ENCODE measurements around the gene LIN28A. TPM values are rescaled to one million over a fixed set of nuclear protein-coding genes. Genes with fewer than 3 reads are reported as not detected.
A peak's percentile ranks its signal among the peaks of the same experiment; 100 is the strongest.

Gene LIN28A
- total and polyA plus RNA-seq, 4 experiments from 2014 or later, result not detected

- H3K36me3 Mint-ChIP-seq, result peaks cover 36 to 70% of the 10 kb centered on the region in 2 donors
- H3K27ac Mint-ChIP-seq, result peak overlapping the region in 1 of 7 donors; percentile 35
- ChIA-PET POLR2A (ENCODE audit: partially characterized antibody) (interaction anchor here (0.6 to 4.5 kb wide), 2 partner anchors 31 to 228 kb away, joined by 3 to 54 read pairs; no protein-coding TSS in a partner anchor), CTCF (ENCODE audit: partially characterized antibody) (interaction anchor here (0.7 to 1.8 kb wide), 13 partner anchors 8 to 736 kb away, joined by 3 to 7 read pairs (median 4); partner anchors contain the start of genes DHDDS and ZNF593)
- H3K9me3 ChIP-seq (ENCODE audit: control insufficient read depth in 1 of 2, low read length in 2 of 2), result no peaks in the 10 kb centered on the region
- DNase-seq, result no peak
- H3K27me3 ChIP-seq (ENCODE audit: insufficient read depth, low read length), result no peaks in the 10 kb centered on the region
- no peak overlapping the region for H3K27ac ChIP-seq (ENCODE audit: low read depth, low read length)
- H3K4me3 Mint-ChIP-seq, result no peak overlapping the region
- H3K4me3 ChIP-seq (ENCODE audit: low read length in 2 of 2), result no peak overlapping the region
- H3K9me3 Mint-ChIP-seq, result no peaks in the 10 kb centered on the region
- H3K4me1 ChIP-seq (ENCODE audit: insufficient read depth, low read length), result peaks cover 32% of the 10 kb centered on the region
- peaks cover 23 to 40% (median 32%) of the 10 kb centered on the region in 4 donors for H3K4me1 Mint-ChIP-seq
- H3K27me3 Mint-ChIP-seq, result no peaks in the 10 kb centered on the region
- intact Hi-C loops (cut with micrococcal nuclease), result no loop called here
- peaks cover 44% of the 10 kb centered on the region for H3K36me3 ChIP-seq (ENCODE audit: insufficient read depth, low read length)
These were observed 58.9 kb downstream of the LIN28A start for GRCh38 chr1:26469558-26469957.

GRCh38 chr1:26470878-26471497 is 60.4 kb downstream of the LIN28A start:
- Mint-ChIP-seq H3K9me3 (no peaks in the 10 kb centered on the region), H3K4me3 (peak overlapping the region; percentile 92 to 99 (median 97)), H3K4me1 (peaks cover 30 to 47% (median 38%) of the 10 kb centered on the region in 4 donors), H3K27ac (peak overlapping the region; percentile 6 to 100 (median 71)), H3K36me3 (peaks cover 36 to 64% of the 10 kb centered on the region in 2 donors), H3K27me3 (no peaks in the 10 kb centered on the region)
- peaks cover 36% of the 10 kb centered on the region for H3K4me1 ChIP-seq (ENCODE audit: insufficient read depth, low read length)
- H3K36me3 ChIP-seq (ENCODE audit: insufficient read depth, low read length), result peaks cover 36% of the 10 kb centered on the region
- POLR2A ChIA-PET (ENCODE audit: partially characterized antibody), result interaction anchor here (0.9 to 4.5 kb wide), 13 partner anchors 10 to 1223 kb away, joined by 3 to 54 read pairs (median 6); partner anchors contain the start of genes DHDDS, PIGV, RSRP1 and SH3BGRL3
- H3K27ac ChIP-seq (ENCODE audit: low read depth, low read length), result no peak overlapping the region
- intact Hi-C loops (cut with micrococcal nuclease), result loop anchor here (2.0 to 10.0 kb wide), 3 partner anchors 62 to 1036 kb away; partner anchors contain the start of gene MACO1
- H3K27me3 ChIP-seq (ENCODE audit: insufficient read depth, low read length), result no peaks in the 10 kb centered on the region
- no peak for DNase-seq
- peak overlapping the region in 1 of 2 donors; percentile 85 for H3K4me3 ChIP-seq (ENCODE audit: low read length in 2 of 2)
- CTCF ChIA-PET (ENCODE audit: partially characterized antibody), result interaction anchor here (0.9 to 2.3 kb wide), 13 partner anchors 8 to 363 kb away, joined by 3 to 7 read pairs (median 4); partner anchors contain the start of gene DHDDS
- H3K9me3 ChIP-seq (ENCODE audit: control insufficient read depth in 1 of 2, low read length in 2 of 2), result no peaks in the 10 kb centered on the region

- intact Hi-C loops (cut with micrococcal nuclease), result loop anchor here (1.0 to 10.0 kb wide), 6 partner anchors 63 to 1037 kb away; partner anchors contain the start of genes MACO1 and PDIK1L
- peaks cover 43% of the 10 kb centered on the region for H3K36me3 ChIP-seq (ENCODE audit: insufficient read depth, low read length)
- H3K4me3 ChIP-seq (ENCODE audit: low read length in 2 of 2), result peak overlapping the region; percentile 75 to 85
- Mint-ChIP-seq H3K9me3 (no peaks in the 10 kb centered on the region), H3K36me3 (peaks cover 40 to 65% of the 10 kb centered on the region in 2 donors), H3K4me3 (peak overlapping the region; percentile 92 to 99 (median 97)), H3K27ac (peak overlapping the region; percentile 97 to 100 (median 98)), H3K4me1 (peaks cover 31 to 55% (median 43%) of the 10 kb centered on the region in 4 donors), H3K27me3 (no peaks in the 10 kb centered on the region)
- no peaks in the 10 kb centered on the region for H3K9me3 ChIP-seq (ENCODE audit: control insufficient read depth in 1 of 2, low read length in 2 of 2)
- ChIA-PET POLR2A (ENCODE audit: partially characterized antibody) (interaction anchor here (0.7 to 4.5 kb wide), 25 partner anchors 9 to 1224 kb away, joined by 3 to 54 read pairs (median 6); partner anchors contain the start of genes CD52, CEP85, DHDDS and GPATCH3), CTCF (ENCODE audit: partially characterized antibody) (interaction anchor here (0.6 to 2.3 kb wide), 8 partner anchors 10 to 338 kb away, joined by 3 to 7 read pairs (median 4); partner anchors contain the start of gene DHDDS)
- H3K27me3 ChIP-seq (ENCODE audit: insufficient read depth, low read length), result no peaks in the 10 kb centered on the region
- peak in 2 of 5 donors; percentile 44 to 62 for DNase-seq
- H3K27ac ChIP-seq (ENCODE audit: low read depth, low read length), result peak overlapping the region; percentile 96
- H3K4me1 ChIP-seq (ENCODE audit: insufficient read depth, low read length), result peaks cover 39% of the 10 kb centered on the region
These were observed 61.1 kb downstream of the LIN28A start for GRCh38 chr1:26471498-26472319.

GRCh38 chr1:26472320-26472900 is 61.8 kb downstream of the LIN28A start, which contains the start of gene HMGN2:
Gene HMGN2 (plus strand): TSS chr1:26472440. CDS start chr1:26472613, 173 bp downstream.
- peak within 1 kb of the TSS; percentile 75 to 85 for H3K4me3 ChIP-seq (ENCODE audit: low read length in 2 of 2)
- Mint-ChIP-seq H3K4me3 (peak within 1 kb of the TSS; percentile 92 to 99 (median 97)), H3K4me1 (peaks cover 33 to 62% (median 45%) of the 10 kb centered on the region in 4 donors), H3K27ac (peak within 1 kb of the TSS; percentile 97 to 100 (median 98)), H3K27me3 (no peaks in the 10 kb centered on the region), H3K36me3 (peaks cover 38 to 64% of the 10 kb centered on the region in 2 donors), H3K9me3 (no peaks in the 10 kb centered on the region)
- H3K36me3 ChIP-seq (ENCODE audit: insufficient read depth, low read length), result peaks cover 44% of the 10 kb centered on the region
- peaks cover 46% of the 10 kb centered on the region for H3K4me1 ChIP-seq (ENCODE audit: insufficient read depth, low read length)
- no peaks in the 10 kb centered on the region for H3K9me3 ChIP-seq (ENCODE audit: control insufficient read depth in 1 of 2, low read length in 2 of 2)
- POLR2A ChIA-PET (ENCODE audit: partially characterized antibody), result interaction anchor here (0.6 to 4.5 kb wide), 26 partner anchors 10 to 475 kb away, joined by 3 to 54 read pairs (median 6); partner anchors contain the start of genes CD52, CEP85, DHDDS and GPATCH3
- H3K27me3 ChIP-seq (ENCODE audit: insufficient read depth, low read length), result no peaks in the 10 kb centered on the region
- peak within 1 kb of the TSS; percentile 96 for H3K27ac ChIP-seq (ENCODE audit: low read depth, low read length)
- intact Hi-C loops (cut with micrococcal nuclease), result loop anchor here (1.0 to 10.0 kb wide), 4 partner anchors 72 to 1038 kb away; partner anchors contain the start of genes MACO1 and PDIK1L
- DNase-seq, result peak; percentile 85 to 93 (median 87)
- CTCF ChIA-PET (ENCODE audit: partially characterized antibody), result interaction anchor here (0.8 to 2.3 kb wide), 4 partner anchors 11 to 55 kb away, joined by 3 to 7 read pairs (median 5); partner anchors contain the start of gene DHDDS

- intact Hi-C loops (cut with micrococcal nuclease), result loop anchor here (1.0 to 10.0 kb wide), 8 partner anchors 27 to 1038 kb away; partner anchors contain the start of genes CEP85, DHDDS, MACO1 and PDIK1L
- Mint-ChIP-seq H3K27me3 (no peaks in the 10 kb centered on the region), H3K27ac (peak overlapping the region; percentile 82 to 100 (median 93)), H3K36me3 (peaks cover 40 to 62% of the 10 kb centered on the region in 2 donors), H3K4me3 (peak overlapping the region; percentile 83 to 92 (median 89)), H3K4me1 (peaks cover 33 to 66% (median 46%) of the 10 kb centered on the region in 4 donors), H3K9me3 (no peaks in the 10 kb centered on the region)
- peaks cover 40% of the 10 kb centered on the region for H3K36me3 ChIP-seq (ENCODE audit: insufficient read depth, low read length)
- H3K27me3 ChIP-seq (ENCODE audit: insufficient read depth, low read length), result no peaks in the 10 kb centered on the region
- ChIA-PET CTCF (ENCODE audit: partially characterized antibody) (interaction anchor here (2.3 kb wide), 1 partner anchor 27 kb away, joined by 7 read pairs; no protein-coding TSS in a partner anchor), POLR2A (ENCODE audit: partially characterized antibody) (interaction anchor here (0.6 to 4.5 kb wide), 17 partner anchors 9 to 476 kb away, joined by 3 to 54 read pairs (median 6); partner anchors contain the start of genes CD52, DHDDS and PDIK1L)
- peaks cover 49% of the 10 kb centered on the region for H3K4me1 ChIP-seq (ENCODE audit: insufficient read depth, low read length)
- peak overlapping the region; percentile 53 to 85 for H3K4me3 ChIP-seq (ENCODE audit: low read length in 2 of 2)
- peak overlapping the region; percentile 96 for H3K27ac ChIP-seq (ENCODE audit: low read depth, low read length)
- no peaks in the 10 kb centered on the region for H3K9me3 ChIP-seq (ENCODE audit: control insufficient read depth in 1 of 2, low read length in 2 of 2)
- DNase-seq, result peak; percentile 95 to 96 (median 95)
These were observed 62.6 kb downstream of the LIN28A start for GRCh38 chr1:26472901-26473845.
